WTC11 (cell line): ENCODE results near the gene GID8.

Source experiments
- CTCF ChIP-seq: fragments of 200-600 bp; IDR thresholded peaks from 2 replicates; pipeline ENCODE4 v1.8.0; 2022; ENCODE audit warnings: antibody characterized with exemption
- E2F5 ChIP-seq: sonication (generic); formaldehyde crosslinking; IDR thresholded peaks from 2 replicates; pipeline ENCODE4 v1.8.1; 2022; ENCODE audit warnings: mild to moderate bottlenecking, moderate library complexity, missing genetic modification reagents
- ELF4 ChIP-seq: sonication (generic); formaldehyde crosslinking; IDR thresholded peaks from 2 replicates; pipeline ENCODE4 v1.8.1; 2022; ENCODE audit warnings: low read depth, mild to moderate bottlenecking, moderate library complexity, missing genetic modification reagents
- FOXK1 ChIP-seq: sonication (generic); formaldehyde crosslinking; IDR thresholded peaks from 2 replicates; pipeline ENCODE4 v1.8.0; 2022; ENCODE audit warnings: mild to moderate bottlenecking, moderate library complexity, missing genetic modification reagents
- TF ChIP-seq, protein P1 (sequence below): sonication (generic); formaldehyde crosslinking; IDR thresholded peaks from 2 replicates; pipeline ENCODE4 v1.8.0; 2022; ENCODE audit warnings: mild to moderate bottlenecking, missing genetic modification reagents
- TF ChIP-seq, protein P2 (sequence below): sonication (generic); formaldehyde crosslinking; IDR thresholded peaks from 2 replicates; pipeline ENCODE4 v1.8.0; 2023; ENCODE audit warnings: missing genetic modification reagents

GRCh38 chr20:62933966-62934365, 4.0 kb upstream of the GID8 start:
- TF ChIP-seq CTCF (no peak), FOXK1 (CRISPR knock-in tag) (no peak), ELF4 (CRISPR knock-in tag) (no peak), E2F5 (no peak)
- TF ChIP-seq, protein P1, sequence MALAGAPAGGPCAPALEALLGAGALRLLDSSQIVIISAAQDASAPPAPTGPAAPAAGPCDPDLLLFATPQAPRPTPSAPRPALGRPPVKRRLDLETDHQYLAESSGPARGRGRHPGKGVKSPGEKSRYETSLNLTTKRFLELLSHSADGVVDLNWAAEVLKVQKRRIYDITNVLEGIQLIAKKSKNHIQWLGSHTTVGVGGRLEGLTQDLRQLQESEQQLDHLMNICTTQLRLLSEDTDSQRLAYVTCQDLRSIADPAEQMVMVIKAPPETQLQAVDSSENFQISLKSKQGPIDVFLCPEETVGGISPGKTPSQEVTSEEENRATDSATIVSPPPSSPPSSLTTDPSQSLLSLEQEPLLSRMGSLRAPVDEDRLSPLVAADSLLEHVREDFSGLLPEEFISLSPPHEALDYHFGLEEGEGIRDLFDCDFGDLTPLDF (CRISPR knock-in tag), result no peak
- TF ChIP-seq, protein P2, sequence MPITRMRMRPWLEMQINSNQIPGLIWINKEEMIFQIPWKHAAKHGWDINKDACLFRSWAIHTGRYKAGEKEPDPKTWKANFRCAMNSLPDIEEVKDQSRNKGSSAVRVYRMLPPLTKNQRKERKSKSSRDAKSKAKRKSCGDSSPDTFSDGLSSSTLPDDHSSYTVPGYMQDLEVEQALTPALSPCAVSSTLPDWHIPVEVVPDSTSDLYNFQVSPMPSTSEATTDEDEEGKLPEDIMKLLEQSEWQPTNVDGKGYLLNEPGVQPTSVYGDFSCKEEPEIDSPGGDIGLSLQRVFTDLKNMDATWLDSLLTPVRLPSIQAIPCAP, result no peak
